MG63 (cell line): Measurements from ENCODE around the gene E2F8. TPM values are rescaled to one million over a fixed set of nuclear protein-coding genes. Genes with fewer than 3 reads are reported as not detected.
A peak's percentile ranks its signal among the peaks of the same experiment; 100 is the strongest.

ENCODE experiments used
- DNase-seq: peaks from one replicate; pipeline ENCODE4 v3.0.0-alpha.2; 2020
- H3K27me3 ChIP-seq: fragments of 250-450 bp; sonication (Bioruptor Pico); 2 replicates; pipeline ENCODE4 v1.5.1; 2020; ENCODE audit warnings: mild to moderate bottlenecking, moderate library complexity
- H3K36me3 ChIP-seq: fragments of 250-450 bp; sonication (Bioruptor Pico); 2 replicates; pipeline ENCODE4 v1.5.1; 2020; ENCODE audit warnings: mild to moderate bottlenecking, moderate library complexity
- H3K4me3 ChIP-seq: fragments of 250-450 bp; sonication (Bioruptor Pico); 2 replicates; pipeline ENCODE4 v1.5.1; 2020; ENCODE audit warnings: mild to moderate bottlenecking, moderate library complexity
- H3K9me3 ChIP-seq: fragments of 250-450 bp; sonication (Bioruptor Pico); 2 replicates; pipeline ENCODE4 v1.5.1; 2020; ENCODE audit warnings: mild to moderate bottlenecking, moderate library complexity
- total RNA-seq: library from RNA; depleted of rRNA; stranded (reverse); fragments of >200 nt; shearing (Covaris generic); gene quantifications from 2 replicates; pipeline ENCODE4 v1.2.3, GENCODE V29; 2014; ENCODE audit warnings: low replicate concordance

E2F8 gene
- total RNA-seq, 1 experiment from 2014 or later, result 1.9 TPM

DNA sequence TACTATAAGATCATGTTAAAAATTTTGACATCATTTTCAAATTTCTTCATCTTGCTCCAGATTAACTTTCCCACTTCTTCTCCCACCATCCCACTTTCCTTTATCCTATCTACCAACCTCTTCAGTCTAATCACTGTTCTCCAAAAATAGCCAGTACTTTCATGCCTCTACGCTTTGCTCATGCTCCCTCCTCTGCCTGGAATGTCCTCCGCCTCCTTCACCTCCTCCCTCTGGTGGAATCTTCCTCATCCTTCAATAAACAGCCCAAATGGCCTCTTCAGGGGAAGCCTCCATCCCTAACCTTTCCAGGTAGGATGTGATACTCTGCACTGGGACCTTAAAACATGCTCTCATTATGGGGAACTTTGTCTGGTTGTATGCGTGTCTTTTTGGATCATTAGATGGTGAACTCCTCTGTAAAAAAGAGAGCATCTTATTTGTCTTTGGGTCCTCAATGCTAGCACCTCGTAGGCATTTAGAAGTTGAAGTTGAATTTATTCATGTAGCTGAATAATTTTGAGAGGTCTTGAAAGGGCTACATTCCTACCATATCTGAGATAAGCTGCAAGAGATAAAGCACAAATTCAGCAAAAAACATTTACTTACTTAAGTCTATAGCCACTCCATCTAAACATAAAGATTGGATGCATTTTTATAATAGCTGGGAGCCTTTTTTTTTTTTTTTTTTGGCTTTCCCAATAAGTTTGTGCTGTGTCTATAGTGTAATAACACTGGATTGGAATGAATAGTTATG lies 31.0 kb downstream of the E2F8 start:
- no peak for DNase-seq

DNA sequence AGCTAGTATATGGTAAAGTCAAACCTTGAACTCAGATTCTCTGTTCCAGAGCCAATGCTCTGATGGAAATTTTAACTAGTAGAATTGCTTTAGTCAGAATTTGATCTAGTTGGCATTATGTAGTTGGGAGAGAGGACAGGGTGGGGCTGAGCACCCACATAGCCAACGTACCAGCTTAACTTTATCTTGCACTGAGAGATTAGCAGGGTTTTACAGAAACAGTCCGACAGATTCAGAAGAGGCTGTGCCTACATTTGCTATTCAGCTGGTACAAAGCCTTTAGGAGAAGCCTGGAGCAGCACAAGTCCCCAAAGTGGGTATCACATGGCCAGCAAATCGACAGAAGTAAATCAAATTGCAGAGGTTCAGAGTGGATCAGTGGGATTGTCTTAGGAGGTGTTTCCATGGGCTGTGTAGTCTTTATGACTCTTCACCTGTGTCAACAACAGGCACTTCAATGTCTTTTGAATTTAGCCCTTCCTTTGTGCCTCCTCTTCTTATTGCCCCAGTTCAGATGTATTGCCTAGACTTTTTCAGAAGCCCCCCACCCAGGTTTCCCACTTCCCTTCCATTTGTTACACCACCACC lies 31.7 kb downstream of the E2F8 start:
- H3K36me3 ChIP-seq, result no peaks in the 10 kb centered on the region
- peaks cover 8% of the 10 kb centered on the region for H3K27me3 ChIP-seq
- H3K9me3 ChIP-seq, result no peaks in the 10 kb centered on the region
- no peak for DNase-seq
- H3K4me3 ChIP-seq, result no peak overlapping the region

More for the DNA sequence above, 31.0 kb downstream of the E2F8 start:
- Histone ChIP-seq H3K27me3 (peaks cover 8% of the 10 kb centered on the region), H3K4me3 (no peak overlapping the region), H3K9me3 (no peaks in the 10 kb centered on the region), H3K36me3 (no peaks in the 10 kb centered on the region)

DNA sequence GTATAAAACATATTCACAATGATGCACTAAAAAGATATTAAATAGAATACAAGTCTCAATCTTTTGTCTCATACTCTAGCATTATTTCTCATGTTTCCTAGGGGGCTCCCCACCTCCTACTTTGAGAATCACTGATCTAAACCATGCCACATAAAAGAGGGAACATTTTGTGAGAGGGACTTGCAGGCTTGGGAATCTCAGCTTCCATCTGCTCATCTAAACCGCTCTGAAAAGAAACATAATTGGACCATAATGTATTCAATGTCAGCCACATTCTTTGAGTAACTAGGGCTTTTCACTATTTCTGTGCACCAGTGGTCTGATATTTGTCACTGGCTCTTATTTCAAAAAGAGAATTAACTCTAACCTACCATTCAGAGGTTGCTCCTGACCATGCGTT lies 32.6 kb downstream of the E2F8 start:
- no peak overlapping the region for H3K4me3 ChIP-seq
- no peaks in the 10 kb centered on the region for H3K9me3 ChIP-seq
- no peaks in the 10 kb centered on the region for H3K36me3 ChIP-seq
- H3K27me3 ChIP-seq, result peaks cover 5% of the 10 kb centered on the region; the same call in 1 of the 2 replicates
- DNase-seq, result no peak

DNA sequence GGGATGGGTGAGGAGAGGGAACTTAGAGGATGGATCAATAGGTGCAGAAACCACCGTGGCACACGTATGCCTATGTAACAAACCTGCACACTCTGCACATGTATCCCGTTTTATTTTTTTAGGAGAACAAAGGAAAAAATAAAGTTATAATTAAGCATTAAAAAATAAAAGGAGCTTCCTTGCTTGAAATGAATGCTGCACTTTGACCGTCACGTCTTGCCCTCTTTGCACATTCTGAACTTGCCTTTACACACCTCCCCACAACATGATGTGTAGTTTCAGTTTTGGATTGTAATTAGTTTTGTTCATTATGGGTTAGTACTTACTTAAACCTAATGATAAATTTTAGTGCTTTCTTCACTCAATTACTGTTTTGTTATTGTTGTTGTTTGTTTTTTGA lies 35.9 kb downstream of the E2F8 start:
- Histone ChIP-seq H3K36me3 (no peaks in the 10 kb centered on the region), H3K9me3 (no peaks in the 10 kb centered on the region), H3K27me3 (peaks cover 5% of the 10 kb centered on the region; the same call in 1 of the 2 replicates), H3K4me3 (no peak overlapping the region)
- no peak for DNase-seq

DNA sequence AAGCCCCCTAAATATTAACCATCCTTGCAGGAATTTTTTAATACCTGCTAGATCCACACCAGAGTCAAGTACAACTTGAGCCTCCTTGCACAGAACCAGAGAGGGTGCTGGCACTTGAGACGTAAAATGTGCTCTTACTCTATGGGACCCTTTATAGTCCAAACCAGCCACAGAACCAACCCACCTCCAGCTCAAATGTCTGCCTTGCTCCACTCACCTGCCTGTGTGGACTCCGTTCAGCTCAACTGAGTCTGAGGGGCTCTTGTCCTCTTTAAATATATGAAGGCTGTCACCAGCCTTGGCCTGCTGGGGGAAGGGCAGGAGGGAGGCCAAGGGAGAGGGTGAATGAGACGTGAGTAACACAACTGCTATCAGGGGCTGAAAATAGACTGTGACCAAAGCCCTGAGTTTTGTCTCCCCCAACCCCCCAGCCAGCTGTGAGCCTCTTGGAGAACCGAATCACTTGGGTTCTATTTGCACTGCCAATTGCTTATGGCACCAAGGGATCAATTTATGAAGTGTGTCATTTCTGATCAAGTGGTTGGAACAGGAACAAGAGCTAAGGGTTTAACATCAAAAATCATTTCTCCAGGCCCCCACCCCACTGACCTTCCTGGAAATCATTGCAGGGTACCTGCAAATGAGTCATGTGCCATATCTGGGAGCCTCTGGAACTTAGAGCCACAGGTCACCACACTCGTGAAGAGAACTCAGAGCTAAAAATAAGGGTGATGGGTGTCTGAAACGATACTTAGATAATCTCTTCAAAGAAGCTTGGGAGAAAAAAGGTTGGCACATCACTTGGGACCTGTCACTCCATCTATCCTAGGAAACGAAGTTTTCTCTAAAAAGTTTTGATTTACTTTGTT lies 38.8 kb downstream of the E2F8 start, which contains the start of gene CSRP3:
CSRP3 (minus strand) TSS at position 247 of the 869 bp plus-strand sequence. CDS start 9,535 bp downstream, outside the sequence.
- H3K36me3 ChIP-seq, result no peaks in the 10 kb centered on the region
- no peaks in the 10 kb centered on the region for H3K27me3 ChIP-seq
- H3K4me3 ChIP-seq, result no peak within 1 kb of the TSS
- no peak for DNase-seq
- H3K9me3 ChIP-seq, result no peaks in the 10 kb centered on the region

DNA sequence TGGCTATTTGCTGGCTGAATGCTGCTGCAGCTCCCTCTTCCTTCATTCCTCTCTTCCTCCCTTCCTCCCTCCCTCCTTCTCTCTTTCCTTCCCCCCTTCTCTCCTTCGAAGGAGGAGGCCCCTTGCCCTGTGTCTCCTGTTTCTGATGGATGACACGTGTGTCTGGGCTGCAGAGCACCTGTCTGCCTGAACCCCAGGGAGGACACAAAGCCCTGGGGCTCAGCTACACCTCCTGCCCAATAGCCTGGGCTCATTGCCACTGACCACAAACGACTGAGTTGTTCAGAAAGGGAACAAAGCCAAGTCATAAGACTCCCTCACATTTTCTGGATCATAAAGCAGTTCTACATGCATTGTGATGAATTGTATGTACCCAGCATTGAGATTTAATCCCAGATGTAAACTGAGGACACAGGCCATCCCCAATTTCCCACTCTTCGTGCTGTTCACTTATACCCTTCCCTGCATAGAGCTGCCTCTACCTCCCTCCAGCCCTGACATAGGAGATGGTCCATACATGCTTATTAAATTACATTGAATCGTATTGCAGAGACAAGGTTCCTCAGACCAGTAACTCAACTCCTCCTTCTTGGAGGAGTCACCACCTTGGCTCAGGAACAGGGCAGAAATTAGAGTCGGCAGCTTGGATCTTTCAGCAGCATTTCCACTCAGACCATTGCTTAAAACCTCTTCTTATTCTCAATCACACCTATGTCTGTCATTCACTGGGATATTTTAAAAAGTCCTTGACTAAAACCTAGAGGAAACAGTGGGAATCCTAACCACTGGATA lies 40.1 kb downstream of the E2F8 start:
- peak; percentile 69 for DNase-seq
- no peak overlapping the region for H3K4me3 ChIP-seq
- H3K36me3 ChIP-seq, result no peaks in the 10 kb centered on the region
- no peaks in the 10 kb centered on the region for H3K27me3 ChIP-seq
- no peaks in the 10 kb centered on the region for H3K9me3 ChIP-seq

DNA sequence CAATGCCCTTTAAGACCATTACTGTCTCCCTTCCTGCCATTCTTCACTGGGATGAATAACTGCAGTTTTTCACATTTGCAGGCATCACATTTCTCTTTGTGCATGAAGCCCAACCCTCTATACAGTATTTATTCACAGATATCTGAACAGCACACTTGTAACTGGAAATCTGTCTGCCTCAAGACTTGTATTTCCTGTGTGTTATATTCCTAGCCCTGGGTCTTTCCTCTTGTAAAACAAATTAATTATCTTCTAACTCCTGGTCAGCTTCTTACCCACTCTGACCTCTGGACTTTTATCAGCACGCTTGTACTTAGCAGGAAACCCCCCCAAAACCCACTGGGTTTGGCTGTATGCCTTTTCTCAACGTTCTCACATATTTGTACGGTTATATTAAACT lies 41.0 kb downstream of the E2F8 start:
- no peak for DNase-seq

DNA sequence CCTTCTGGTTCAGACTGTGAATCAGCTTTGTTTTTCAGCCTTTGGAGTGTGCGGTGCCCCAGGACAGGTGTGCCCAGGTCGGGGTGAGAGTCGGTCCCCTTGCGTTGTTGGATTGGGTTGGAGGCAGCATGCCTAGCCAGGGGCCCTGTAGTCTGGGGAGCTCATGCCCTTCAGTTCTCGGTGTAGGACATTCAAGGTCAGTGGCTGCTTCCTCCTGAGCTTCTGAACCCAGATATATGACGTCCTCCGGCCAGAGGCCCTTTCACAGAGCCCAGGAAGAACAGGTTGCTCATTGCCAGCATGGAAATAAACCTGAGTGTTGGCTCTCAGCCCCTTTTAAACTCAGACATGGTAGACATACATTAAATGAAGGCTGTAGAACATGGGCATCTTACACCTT lies 41.7 kb downstream of the E2F8 start:
- Histone ChIP-seq H3K9me3 (no peaks in the 10 kb centered on the region), H3K4me3 (no peak overlapping the region), H3K27me3 (no peaks in the 10 kb centered on the region), H3K36me3 (no peaks in the 10 kb centered on the region)
- DNase-seq, result no peak

More for the DNA sequence above, 41.0 kb downstream of the E2F8 start:
- Histone ChIP-seq H3K36me3 (no peaks in the 10 kb centered on the region), H3K4me3 (no peak overlapping the region), H3K9me3 (no peaks in the 10 kb centered on the region), H3K27me3 (no peaks in the 10 kb centered on the region)

DNA sequence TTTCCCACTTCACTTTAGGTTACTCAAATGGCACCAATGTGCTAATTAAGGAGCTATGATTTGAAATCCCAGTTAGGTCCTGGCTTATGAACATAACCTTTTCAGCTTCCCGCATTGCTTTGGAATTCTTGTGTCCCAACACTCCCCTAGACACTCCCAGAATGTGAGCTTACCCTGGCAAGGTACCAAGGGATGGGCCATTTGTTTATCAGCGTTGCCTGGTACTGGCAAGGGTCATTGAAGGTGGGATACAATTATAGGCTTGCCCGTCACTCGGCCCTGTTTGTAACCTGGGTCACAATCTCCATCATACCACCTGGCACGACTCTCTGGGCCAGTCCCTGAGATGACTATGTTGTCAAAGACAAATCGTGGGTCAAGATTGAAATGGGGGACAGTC lies 44.3 kb downstream of the E2F8 start:
- H3K4me3 ChIP-seq, result no peak overlapping the region
- no peak for DNase-seq
- no peaks in the 10 kb centered on the region for H3K27me3 ChIP-seq
- H3K36me3 ChIP-seq, result no peaks in the 10 kb centered on the region
- H3K9me3 ChIP-seq, result no peaks in the 10 kb centered on the region

DNA sequence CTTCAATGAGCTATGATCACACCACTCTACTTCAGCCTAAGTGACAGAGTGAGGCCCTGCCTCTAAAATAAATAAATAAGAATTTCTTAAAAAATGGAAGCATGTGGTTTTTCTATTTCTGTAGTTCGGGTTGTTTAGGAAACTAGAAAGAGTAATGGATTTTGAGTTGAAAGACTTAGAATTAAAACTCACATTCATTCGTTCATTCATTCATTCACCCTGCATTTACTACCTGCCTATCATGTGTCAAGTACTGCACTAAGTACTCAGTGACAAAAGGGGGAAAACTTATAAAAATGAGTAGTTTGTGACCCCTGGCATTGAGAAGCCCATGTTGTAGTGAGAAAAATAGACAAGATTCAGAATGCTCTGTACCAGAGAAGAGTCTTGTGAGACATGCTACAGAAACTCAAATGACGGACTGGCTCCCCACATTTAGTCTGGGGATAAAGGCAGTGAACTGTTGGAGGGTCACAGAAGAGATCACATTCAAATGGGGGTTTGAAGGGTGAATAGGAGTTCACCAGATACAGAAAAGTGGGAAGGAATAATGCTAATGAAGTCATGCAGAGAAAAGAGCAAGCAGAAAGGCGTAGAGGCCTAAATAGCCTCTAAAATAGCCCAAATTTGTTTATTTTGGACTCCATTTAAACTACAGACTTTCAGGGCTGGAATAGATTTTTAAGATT lies 46.0 kb downstream of the E2F8 start:
- DNase-seq, result no peak
- Histone ChIP-seq H3K27me3 (no peaks in the 10 kb centered on the region), H3K9me3 (no peaks in the 10 kb centered on the region), H3K4me3 (no peak overlapping the region), H3K36me3 (no peaks in the 10 kb centered on the region)

DNA sequence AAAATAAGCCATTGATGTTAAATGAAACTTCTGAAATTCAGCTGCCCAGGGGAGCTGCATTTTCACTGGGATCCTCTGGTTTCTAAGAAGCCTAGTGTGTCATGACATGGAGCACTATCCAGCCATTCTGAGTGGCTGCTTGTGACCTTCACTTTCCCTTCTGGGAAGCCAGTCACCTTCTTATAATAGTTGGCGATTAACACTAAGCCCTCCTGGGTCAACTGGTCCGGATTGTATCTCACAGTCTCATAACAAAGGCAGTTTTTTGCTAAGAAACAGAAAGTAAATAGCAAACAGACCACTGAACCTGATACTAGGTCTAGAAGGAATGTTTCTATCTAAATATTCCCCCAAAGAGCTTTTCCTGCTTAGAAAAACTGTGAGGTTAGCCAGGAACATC lies 46.8 kb downstream of the E2F8 start:
- Histone ChIP-seq H3K9me3 (no peaks in the 10 kb centered on the region), H3K36me3 (no peaks in the 10 kb centered on the region), H3K4me3 (no peak overlapping the region), H3K27me3 (no peaks in the 10 kb centered on the region)
- no peak for DNase-seq

DNA sequence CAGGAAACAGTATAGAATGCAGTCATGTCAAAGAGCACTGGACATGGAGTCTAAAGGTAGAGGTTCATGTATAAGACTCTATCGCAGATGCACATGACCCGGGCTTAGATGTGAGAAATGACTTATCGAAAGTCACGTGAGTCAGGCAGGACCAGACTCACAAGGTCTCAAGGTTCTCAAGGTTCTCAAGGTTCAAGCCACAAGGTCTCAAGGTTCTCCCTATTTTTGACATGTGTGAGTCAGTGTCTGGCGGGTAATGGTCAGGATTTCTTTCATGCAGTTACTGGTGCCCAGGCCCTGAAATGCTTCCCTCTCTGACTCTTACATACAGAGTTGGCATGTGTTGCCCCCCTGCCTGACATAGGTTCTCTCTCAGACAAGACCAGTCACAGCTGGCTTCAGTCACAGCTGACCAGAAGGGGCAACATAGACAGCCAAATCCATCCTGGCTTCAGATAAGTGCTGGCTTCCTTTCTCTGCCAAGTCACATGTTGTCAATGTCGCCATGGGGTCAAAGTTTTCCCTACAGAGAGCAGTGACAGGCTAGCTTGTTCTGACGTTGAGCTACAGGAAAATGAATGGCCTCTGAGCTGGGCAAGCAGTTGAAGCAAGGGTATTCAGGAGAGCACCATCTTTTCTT lies 49.1 kb downstream of the E2F8 start:
- Histone ChIP-seq H3K4me3 (no peak overlapping the region), H3K36me3 (no peaks in the 10 kb centered on the region), H3K27me3 (no peaks in the 10 kb centered on the region), H3K9me3 (no peaks in the 10 kb centered on the region)
- DNase-seq, result no peak

DNA sequence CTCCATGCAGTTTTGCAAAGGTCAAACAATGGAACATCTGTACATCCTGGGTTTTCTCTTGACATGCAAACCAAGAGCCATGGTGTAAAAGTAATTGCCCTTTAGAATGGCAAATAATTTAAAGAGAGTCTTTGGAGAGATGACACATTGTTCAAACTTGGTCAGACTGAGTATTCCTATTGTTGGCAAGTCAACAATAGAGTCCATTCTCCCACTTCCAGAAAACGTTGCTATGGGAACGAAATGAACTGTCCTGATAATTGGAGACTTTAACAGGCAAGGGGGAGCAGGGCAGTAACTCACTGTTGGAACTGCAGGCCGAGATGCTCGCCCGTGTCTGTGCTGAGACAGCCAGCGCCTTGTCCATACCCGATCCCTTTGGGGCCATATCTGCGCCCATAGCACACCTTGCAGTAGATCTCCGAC lies 52.9 kb downstream of the E2F8 start:
- no peaks in the 10 kb centered on the region for H3K9me3 ChIP-seq

DNA sequence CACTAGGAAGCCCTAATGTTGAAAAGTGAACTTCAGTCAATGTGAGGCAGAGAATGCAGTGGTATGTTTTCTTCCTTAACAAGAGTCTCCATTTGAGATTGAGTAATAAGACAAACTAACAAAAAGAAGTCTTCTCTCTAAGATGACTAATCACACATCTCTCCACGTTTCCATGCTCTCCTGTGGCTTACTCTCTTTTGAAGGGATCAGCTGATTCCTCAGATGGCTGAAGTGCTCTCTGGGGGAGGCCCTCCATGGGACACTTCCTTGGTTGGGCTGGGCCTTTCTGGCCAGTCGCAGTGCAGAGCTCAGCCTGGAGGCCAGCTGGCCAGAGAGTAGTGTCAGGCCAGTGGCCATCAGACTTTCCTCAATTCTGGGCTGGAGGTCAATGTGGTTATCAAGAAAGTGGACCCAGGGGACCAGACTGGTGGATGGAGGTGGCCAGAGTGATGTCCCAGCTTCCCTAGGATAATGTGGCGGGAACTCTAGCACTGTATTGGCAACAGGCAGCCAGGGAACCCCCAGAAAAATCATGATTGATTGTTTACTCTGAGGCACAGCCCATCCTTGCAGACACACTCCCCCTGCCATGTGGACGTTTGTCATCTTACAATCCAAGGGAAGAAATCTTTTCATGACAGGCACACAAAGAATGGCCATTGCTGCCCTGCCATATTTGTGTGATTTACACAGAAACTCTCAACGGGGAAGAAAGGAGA lies 53.5 kb downstream of the E2F8 start:
- H3K9me3 ChIP-seq, result no peaks in the 10 kb centered on the region
- H3K27me3 ChIP-seq, result no peaks in the 10 kb centered on the region
- no peak overlapping the region for H3K4me3 ChIP-seq
- H3K36me3 ChIP-seq, result no peaks in the 10 kb centered on the region
- DNase-seq, result no peak

More for the DNA sequence above, 52.9 kb downstream of the E2F8 start:
- no peaks in the 10 kb centered on the region for H3K36me3 ChIP-seq
- no peaks in the 10 kb centered on the region for H3K27me3 ChIP-seq
- no peak overlapping the region for H3K4me3 ChIP-seq
- DNase-seq, result no peak

DNA sequence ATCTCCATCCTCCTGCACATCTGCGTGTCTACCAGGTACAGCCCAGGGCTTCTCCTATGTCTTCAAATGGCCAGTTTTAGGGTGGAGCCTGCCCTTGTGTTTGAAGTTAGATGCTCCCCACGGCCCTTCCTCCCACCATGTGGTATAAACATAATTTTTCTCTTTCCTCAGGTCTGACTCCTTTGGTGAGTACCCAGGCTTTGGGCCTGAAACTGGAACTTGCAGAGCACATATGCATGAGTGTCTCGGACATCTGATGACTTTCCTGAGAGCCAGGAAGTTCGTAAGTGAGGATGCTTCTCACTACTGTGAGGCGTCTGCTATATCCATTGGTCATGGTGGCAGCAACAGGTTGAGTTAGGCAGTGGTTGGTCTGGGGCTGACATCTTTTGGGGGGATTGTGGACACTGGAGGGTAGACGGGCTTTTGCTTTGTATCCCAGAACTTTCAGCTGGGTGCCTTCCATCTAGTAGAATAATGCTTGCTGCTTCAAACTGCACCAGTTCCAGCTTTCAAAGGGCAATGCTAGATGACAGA lies 55.2 kb downstream of the E2F8 start:
- Histone ChIP-seq H3K27me3 (no peaks in the 10 kb centered on the region), H3K36me3 (no peaks in the 10 kb centered on the region)
- DNase-seq, result no peak

More for the DNA sequence above, 55.2 kb downstream of the E2F8 start:
- Histone ChIP-seq H3K9me3 (no peaks in the 10 kb centered on the region), H3K4me3 (no peak overlapping the region)
